ENCODE results near the gene ALDH3B2. TPM values are rescaled to one million over a fixed set of nuclear protein-coding genes. Genes with fewer than 3 reads are reported as not detected.
A peak's percentile ranks its signal among the peaks of the same experiment; 100 is the strongest.

Gene ALDH3B2
- total and polyA plus RNA-seq, 2 of the 8 experiments (the other 6 are each of a cell fraction or from before 2014, with no cell fraction given) = not detected

GRCh38 chr11:67640758-67641337, 33.6 kb downstream of the ALDH3B2 start:
- Histone ChIP-seq H3K4me1 (replicated peaks in 1 of 4; ENCODE audit: control insufficient read depth in 3 of 4, insufficient read depth in 4 of 4, low read length in 3 of 4) (peaks cover 0 to 4% (median 1%) of the 10 kb centered on the region in 4 experiments; a peak in 1 of 7 replicates), H3K56ac (replicated peaks; ENCODE audit: insufficient read length, low read depth, low read length) (no peak overlapping the region), H3K27ac (ENCODE audit: low read depth, low read length) (no peak overlapping the region), H3K36me3 (ENCODE audit: control insufficient read depth in 2 of 4, insufficient read depth in 4 of 4, low read length in 3 of 4) (no peaks in the 10 kb centered on the region), H3K4me3 (ENCODE audit: extremely low read depth in 1 of 4, insufficient read depth in 2 of 4, low read depth in 3 of 4, low read length in 4 of 4) (no peak overlapping the region), H3K4ac (replicated peaks; ENCODE audit: insufficient read length, low read depth, low read length) (no peak overlapping the region), H3K4me2 (ENCODE audit: insufficient read depth in 1 of 2, low read depth in 2 of 2, low read length in 2 of 2) (no peak overlapping the region), H3K18ac (ENCODE audit: extremely low read depth, low read length) (no peak overlapping the region), H2BK20ac (ENCODE audit: low read length) (no peak overlapping the region), H2AFZ (ENCODE audit: low read length) (no peak overlapping the region), H4K8ac (ENCODE audit: extremely low read depth, insufficient read depth, low read length) (no peak overlapping the region; the same call in 1 of the 2 replicates), H2BK15ac (ENCODE audit: low read length) (peak overlapping the region; percentile 65; the same call in 1 of the 2 replicates), H3K9ac (replicated peaks in 1 of 4; ENCODE audit: extremely low read depth in 1 of 4, low read depth in 3 of 4, low read length in 3 of 4) (no peak overlapping the region), H3K27me3 (replicated peaks in 1 of 4; ENCODE audit: control insufficient read depth in 3 of 4, extremely low read depth in 1 of 4, insufficient read depth in 3 of 4, low read length in 3 of 4) (peaks cover 8 to 28% (median 15%) of the 10 kb centered on the region in 4 experiments), H4K20me1 (replicated peaks in 1 of 2; ENCODE audit: control insufficient read depth in 1 of 2, insufficient read depth in 2 of 2, low read length in 2 of 2) (no peaks in the 10 kb centered on the region), H4K5ac (ENCODE audit: insufficient read length, low read depth, low read length) (no peak overlapping the region), H3K23ac (ENCODE audit: insufficient read length) (no peak overlapping the region), H3K79me1 (ENCODE audit: low read depth, low read length) (no peaks in the 10 kb centered on the region), H2BK5ac (ENCODE audit: low read depth, low read length) (no peak overlapping the region), H4K91ac (replicated peaks; ENCODE audit: insufficient read length, low read length) (no peak overlapping the region), H3K9me3 (ENCODE audit: insufficient read depth in 2 of 2, low read depth in 1 of 2, low read length in 1 of 2) (peaks cover 3 to 6% of the 10 kb centered on the region in 2 experiments; a peak in 3 of 4 replicates), H2AK5ac (ENCODE audit: low read depth, low read length) (0 out of 2 replicates have a peak overlapping the region, but pooled peaks have one; percentile 1), H2BK12ac (ENCODE audit: low read depth, low read length) (0 out of 2 replicates have a peak overlapping the region, but pooled peaks have one; percentile 60), H3K14ac (ENCODE audit: insufficient read length) (no peak overlapping the region), H3K23me2 (ENCODE audit: low read depth, low read length) (no peaks in the 10 kb centered on the region; the same call in 1 of the 2 replicates), H3K79me2 (ENCODE audit: control insufficient read depth in 1 of 2, insufficient read depth in 2 of 2, low read length in 2 of 2) (no peaks in the 10 kb centered on the region), H2BK120ac (replicated peaks; ENCODE audit: low read depth, low read length) (no peak overlapping the region)
- DNase-seq (ENCODE audit: low read depth in 1 of 2, low spot score in 2 of 2) = no peak
- FAIRE-seq = no peak
- 82% methylated on average over 10 of the region's 12 CpGs; no CpG with 5 or more reads in 1 of the 2 experiments for WGBS, 2 experiments (ENCODE audit: extremely low coverage in 1 of 2, insufficient coverage in 1 of 2, insufficient read length in 1 of 2, insufficient replicate concordance in 2 of 2, low coverage in 1 of 2, low lambda C conversion rate in 2 of 2, missing lambda C conversion rate in 1 of 2)
- CTCF ChIA-PET (ENCODE audit: partially characterized antibody) = interaction anchor here (1.2 to 4.8 kb wide), 7 partner anchors 9 to 68 kb away, joined by 3 to 36 read pairs (median 5); no protein-coding TSS in a partner anchor
- POLR2A ChIA-PET (ENCODE audit: partially characterized antibody) = interaction anchor here (3.2 kb wide), 1 partner anchor 11 kb away, joined by 19 read pairs; the partner anchor contains the start of gene NUDT8
- TF ChIP-seq CHD1 (IDR thresholded peaks at IDR 0.05; ENCODE audit: low read depth, low read length) (no peak), GABPA (IDR thresholded peaks at IDR 0.05; ENCODE audit: borderline replicate concordance, insufficient read depth, low read length) (no peak), KDM5A (IDR thresholded peaks at IDR 0.05; ENCODE audit: low read length) (no peak), SIRT6 (IDR thresholded peaks at IDR 0.05; ENCODE audit: low read length) (no peak), HDAC2 (IDR thresholded peaks at IDR 0.05; ENCODE audit: borderline replicate concordance in 1 of 2, low read depth in 2 of 2, low read length in 2 of 2) (no peak), TBP (IDR thresholded peaks at IDR 0.05; ENCODE audit: low read depth, low read length) (no peak)

All from H1 (cell line).